K562 (cell line): ENCODE results near the gene NUDT14. TPM values are rescaled to one million over a fixed set of nuclear protein-coding genes. Genes with fewer than 3 reads are reported as not detected.

Experiments used
- ARID3A ChIP-seq: IDR thresholded peaks from 2 replicates; pipeline ENCODE4 v1.6.1; 2012; ENCODE audit warnings: low read depth, low read length, improper control_type of control experiment, borderline replicate concordance
- ARID3B ChIP-seq: fragments of 250-450 bp; sonication (Bioruptor Pico); IDR thresholded peaks from 2 replicates; pipeline ENCODE4 v1.4.0; 2020; ENCODE audit warnings: borderline replicate concordance
- BACH1 ChIP-seq: fragments of 200-800 bp; sonication (Bioruptor generic); IDR thresholded peaks from 2 replicates; pipeline ENCODE4 v1.6.1; 2016; ENCODE audit warnings: missing genetic modification characterization, missing compliant biosample characterization
- ELF2 ChIP-seq: fragments of 250-450 bp; sonication (Bioruptor Pico); IDR thresholded peaks from 2 replicates; pipeline ENCODE4 v1.5.0; 2021; ENCODE audit warnings: mild to moderate bottlenecking
- NBN ChIP-seq: fragments of 450-650 bp; IDR thresholded peaks from 2 replicates; pipeline ENCODE4 v1.6.1; 2016; ENCODE audit warnings: low read depth, mild to moderate bottlenecking
- NRF1 ChIP-seq, 2 experiments: fragments of 450-650 bp; IDR thresholded peaks in 1 of 2; conservative IDR thresholded peaks in 1 of 2; 2 replicates each; pipeline ENCODE4 v1.6.1; 2014; ENCODE audit warnings: mild to moderate bottlenecking in 2 of 2
- TFAP4 ChIP-seq: sonication (generic); formaldehyde crosslinking; IDR thresholded peaks from 2 replicates; pipeline ENCODE4 v1.8.0; 2022; ENCODE audit warnings: missing genetic modification reagents, mild to moderate bottlenecking, moderate library complexity, borderline replicate concordance
- VEZF1 ChIP-seq: fragments of 200-800 bp; sonication (Bioruptor generic); IDR thresholded peaks from 2 replicates; pipeline ENCODE4 v1.6.1; 2017; ENCODE audit warnings: missing genetic modification characterization, missing compliant biosample characterization
- ZBTB11 ChIP-seq, 3 experiments: fragments of 200-800 bp in 1 of 3; fragments of 250-450 bp in 1 of 3; fragments of 450-650 bp in 1 of 3; sonication (Bioruptor Pico) in 1 of 3; sonication (Bioruptor generic) in 1 of 3; formaldehyde crosslinking in 1 of 3; IDR thresholded peaks; 2 replicates each; pipeline versions ENCODE4 v1.6.1 to v1.8.0; 2016 to 2022; ENCODE audit warnings: mild to moderate bottlenecking in 2 of 3, missing genetic modification characterization in 2 of 3, missing compliant biosample characterization in 1 of 3, moderate library complexity in 1 of 3
- ZFX ChIP-seq: sonication (generic); formaldehyde crosslinking; IDR thresholded peaks from 2 replicates; pipeline ENCODE4 v1.8.0; 2022; ENCODE audit warnings: mild to moderate bottlenecking, missing genetic modification reagents, moderate library complexity
- ZNF277 ChIP-seq: fragments of 250-450 bp; sonication (Bioruptor Pico); IDR thresholded peaks from 2 replicates; pipeline ENCODE4 v1.8.0; 2022; ENCODE audit warnings: inconsistent platforms, mild to moderate bottlenecking, moderate library complexity, borderline replicate concordance
- ZNF395 ChIP-seq: fragments of 200-800 bp; sonication (Bioruptor generic); IDR thresholded peaks from 2 replicates; pipeline ENCODE4 v1.6.1; 2017; ENCODE audit warnings: missing genetic modification characterization, missing compliant biosample characterization
- ZNF75A ChIP-seq: fragments of 450-650 bp; formaldehyde crosslinking; IDR thresholded peaks from 2 replicates; pipeline ENCODE4 v1.4.0; 2020; ENCODE audit warnings: mild to moderate bottlenecking
- polyA plus RNA-seq, 8 experiments: library from polyadenylated mRNA; depleted of rRNA in 4 of 8; stranded (reverse) in 5 of 8; unstranded in 3 of 8; fragments of >200 nt; fragmentation: Nextera tagmentation in 2 of 8; fragmentation: Illumina TruSeq in 1 of 8; extraction: Ambion mirVana in 2 of 8; extraction: Trizol in 1 of 8; gene quantifications; 2 replicates each; pipeline versions ENCODE4 v1.2.1 to v1.2.3, GENCODE V29; 2011 to 2014; ENCODE audit warnings: inconsistent platforms in 1 of 8, missing spikeins in 1 of 8
- total RNA-seq, 7 experiments: library from RNA; depleted of rRNA in 6 of 7; stranded (reverse); fragments of >200 nt in 6 of 7; fragmentation: Illumina TruSeq in 2 of 7; extraction: Trizol in 2 of 7; gene quantifications; 2 replicates each; pipeline versions ENCODE4 v1.2.1 to v1.2.3, GENCODE V29; 2011 to 2021; ENCODE audit warnings: low replicate concordance in 1 of 7

NUDT14 gene
- total and polyA plus RNA-seq, 9 of the 15 experiments (the other 6 are each of a cell fraction or from before 2014, with no cell fraction given): 0.14 to 16.3 (median 8.2) TPM

- no peak for TF ChIP-seq ZBTB11 (CRISPR knock-in tag; IDR thresholded peaks at IDR 0.05)
- TF ChIP-seq BACH1 (tag): no peak
- no peak for TF ChIP-seq ZNF75A (CRISPR knock-in tag)
- peak; percentile 12; the same call in 1 of the 2 replicates for TF ChIP-seq TFAP4 (CRISPR knock-in tag)
- TF ChIP-seq ZNF277 (CRISPR knock-in tag): no peak
- no peak for TF ChIP-seq NBN
- no peak for TF ChIP-seq ARID3B
- TF ChIP-seq NRF1 (conservative IDR thresholded peaks at IDR 0.05 in 1 of 2, IDR thresholded peaks at IDR 0.05 in 1 of 2): peak; percentile 19 to 48; a peak in 1 of 4 replicates
- no peak for TF ChIP-seq ARID3A
- TF ChIP-seq VEZF1 (CRISPR knock-in tag): peak; percentile 53
- peak; percentile 47; the same call in 1 of the 2 replicates for TF ChIP-seq ZFX
- no peak for TF ChIP-seq ZNF395 (CRISPR knock-in tag)
- TF ChIP-seq ELF2 (CRISPR knock-in tag): no peak
Measured at GRCh38 chr14:105196265-105196960, 15.3 kb upstream of the NUDT14 start (continued).
